ENCODE results near the gene SERPINE1. TPM values are rescaled to one million over a fixed set of nuclear protein-coding genes. Genes with fewer than 3 reads are reported as not detected.

Gene SERPINE1
- total and polyA plus RNA-seq, 2 of the 13 experiments (the other 11 are each of a cell fraction or from before 2014, with no cell fraction given), result 21.2 to 1,576 TPM

GRCh38 chr7:101169838-101170551, 43.1 kb downstream of the SERPINE1 start:
- peak overlapping the region; percentile 36 for H3K4me2 ChIP-seq (ENCODE audit: low read depth, low read length)
- BruUV-seq (replicated peaks), result no TSS peak
- H3K27ac ChIP-seq (ENCODE audit: extremely low read length, insufficient read depth, low read length), result no peak overlapping the region
- CTCF ChIA-PET (ENCODE audit: low intra/inter-chr PET ratio, low total read pairs), result interaction anchor here (0.7 to 2.7 kb wide), 3 partner anchors 22 to 76 kb away, joined by 5 to 14 read pairs (median 7); no protein-coding TSS in a partner anchor
- no peak overlapping the region for H3K9ac ChIP-seq (ENCODE audit: insufficient read depth, low read depth, low read length)
- intact Hi-C loops (cut with micrococcal nuclease; ENCODE audit: unreplicated experiment) (loop anchor here (2.0 kb wide), 1 partner anchor 25 kb away; no protein-coding TSS in a partner anchor), in situ Hi-C loops (cut with HindIII; ENCODE audit: extremely low pct_ligation_motif_present, low pct_unique_long_range_greater_than_20kb) (no loop called here)
- H2AFZ ChIP-seq (ENCODE audit: low read length), result no peak overlapping the region
- POLR2A ChIA-PET, result no interaction called here
- H3K27me3 ChIP-seq (ENCODE audit: control insufficient read depth in 1 of 2, insufficient read depth in 2 of 2, low read length in 2 of 2), result peaks cover 15 to 78% of the 10 kb centered on the region in 2 experiments
- H3K9me3 ChIP-seq (ENCODE audit: low read length), result no peaks in the 10 kb centered on the region
- DNase-seq (ENCODE audit: low spot score), result peak; percentile 31
- no peak for FAIRE-seq
- H3K36me3 ChIP-seq (replicated peaks in 1 of 2; ENCODE audit: control insufficient read depth in 1 of 2, insufficient read depth in 2 of 2, low read length in 2 of 2), result no peaks in the 10 kb centered on the region
- WGBS (ENCODE audit: low lambda C conversion rate), result 6% methylated on average over 16 of the region's 33 CpGs
- peaks cover 52% of the 10 kb centered on the region for H3K4me1 ChIP-seq (ENCODE audit: insufficient read depth, low read length)
- no peak overlapping the region for H3K4me3 ChIP-seq (replicated peaks in 1 of 3; ENCODE audit: insufficient read depth in 1 of 3, low read depth in 2 of 3, low read length in 3 of 3)
- H4K20me1 ChIP-seq (ENCODE audit: insufficient read depth, low read length), result peaks cover 3% of the 10 kb centered on the region; the same call in 1 of the 2 replicates
- no peaks in the 10 kb centered on the region for H3K79me2 ChIP-seq (ENCODE audit: insufficient read depth, low read length)
- ATAC-seq, result peak; percentile 59
- no peak for TF ChIP-seq ZNF512 (CRISPR knock-in tag; IDR thresholded peaks at IDR 0.05)
- TF ChIP-seq KLF15 (CRISPR knock-in tag; IDR thresholded peaks at IDR 0.05; ENCODE audit: borderline replicate concordance), result no peak
- TF ChIP-seq MYPOP (CRISPR knock-in tag; IDR thresholded peaks at IDR 0.05), result 0 out of 2 replicates have a peak, but pooled peaks have one; percentile 18
- TF ChIP-seq SAP130 (CRISPR knock-in tag; IDR thresholded peaks at IDR 0.05; ENCODE audit: low read depth), result peak; percentile 30; the same call in 1 of the 2 replicates
- TF ChIP-seq ZFP37 (CRISPR knock-in tag; IDR thresholded peaks at IDR 0.05; ENCODE audit: borderline replicate concordance), result no peak
- TF ChIP-seq PAF1 (CRISPR knock-in tag; IDR thresholded peaks at IDR 0.05), result no peak
- TF ChIP-seq RBM22 (optimal IDR thresholded peaks at IDR 0.05; ENCODE audit: low read length), result no peak
- no peak for TF ChIP-seq ZMYM4 (CRISPR knock-in tag; IDR thresholded peaks at IDR 0.05)
- no peak for TF ChIP-seq ZNF879 (CRISPR knock-in tag; IDR thresholded peaks at IDR 0.05)
- TF ChIP-seq LRRFIP1 (CRISPR knock-in tag; conservative IDR thresholded peaks at IDR 0.05), result no peak
- TF ChIP-seq TMF1 (CRISPR knock-in tag; IDR thresholded peaks at IDR 0.05; ENCODE audit: low read depth), result no peak
- no peak for TF ChIP-seq HBP1 (CRISPR knock-in tag; IDR thresholded peaks at IDR 0.05; ENCODE audit: low read depth)
- 0 out of 2 replicates have a peak, but pooled peaks have one; percentile 44 for TF ChIP-seq MIER2 (CRISPR knock-in tag; IDR thresholded peaks at IDR 0.05)
- TF ChIP-seq TRIM24 (CRISPR knock-in tag; IDR thresholded peaks at IDR 0.05), result no peak
- TF ChIP-seq ZSCAN29 (CRISPR knock-in tag; conservative IDR thresholded peaks at IDR 0.05), result no peak
- TF ChIP-seq IKZF1 (IDR thresholded peaks at IDR 0.05), result no peak
- TF ChIP-seq SSRP1 (CRISPR knock-in tag; IDR thresholded peaks at IDR 0.05), result no peak
- no peak for TF ChIP-seq CENPBD1 (CRISPR knock-in tag; IDR thresholded peaks at IDR 0.05; ENCODE audit: borderline replicate concordance, low read depth)

All from HepG2 (cell line).